Measurements from ENCODE around the gene EFCAB6. TPM values are rescaled to one million over a fixed set of nuclear protein-coding genes. Genes with fewer than 3 reads are reported as not detected.
"Not testable (repeated sequence)": the region's sequence is repeated elsewhere in the genome, so short reads cannot be mapped to it uniquely, and the experiment has no call there.

EFCAB6 gene
- polyA plus RNA-seq, 3 donors = 0.76 to 0.98 TPM; not detected in 1

GRCh38 chr22:43706151-43706550 is 106.0 kb downstream of the EFCAB6 start:
- no peak overlapping the region for H3K27ac ChIP-seq (ENCODE audit: low read depth, low read length)
- WGBS, 3 donors = 58 to 66% (median 65%) methylated on average over 3 of the region's 3 CpGs

- WGBS, 3 donors = 83 to 92% (median 88%) methylated on average over 2 of the region's 2 CpGs
Measured at GRCh38 chr22:43704051-43704450, 108.1 kb downstream of the EFCAB6 start.

GRCh38 chr22:43698403-43698802 is 113.7 kb downstream of the EFCAB6 start:
- WGBS, 3 donors = 96 to 100% (median 96%) methylated on average over 1 of the region's 1 CpG

More at GRCh38 chr22:43704051-43704450, 108.1 kb downstream of the EFCAB6 start:
- no peak overlapping the region for H3K27ac ChIP-seq (ENCODE audit: low read depth, low read length)

GRCh38 chr22:43697894-43698293 is 114.2 kb downstream of the EFCAB6 start:
- WGBS, 3 donors = 75 to 91% (median 89%) methylated on average over 3 of the region's 3 CpGs
- H3K27ac ChIP-seq (ENCODE audit: low read depth, low read length) = no peak overlapping the region

More at GRCh38 chr22:43698403-43698802, 113.7 kb downstream of the EFCAB6 start:
- H3K27ac ChIP-seq (ENCODE audit: low read depth, low read length) = no peak overlapping the region

GRCh38 chr22:43693249-43693648 is 118.9 kb downstream of the EFCAB6 start:
- no peak overlapping the region for H3K27ac ChIP-seq (ENCODE audit: low read depth, low read length)
- 92 to 95% (median 92%) methylated on average over 2 of the region's 2 CpGs for WGBS, 3 donors

GRCh38 chr22:43689356-43689755 is 122.7 kb downstream of the EFCAB6 start:
- 91 to 98% (median 94%) methylated on average over 6 of the region's 6 CpGs for WGBS, 3 donors
- no peak overlapping the region for H3K27ac ChIP-seq (ENCODE audit: low read depth, low read length)

GRCh38 chr22:43682851-43683250 is 129.3 kb downstream of the EFCAB6 start:
- 88 to 91% (median 90%) methylated on average over 6 of the region's 6 CpGs for WGBS, 3 donors
- no peak overlapping the region for H3K27ac ChIP-seq (ENCODE audit: low read depth, low read length)

- WGBS, 3 donors = 73 to 88% (median 83%) methylated on average over 6 of the region's 6 CpGs
Measured at GRCh38 chr22:43681731-43682360, 130.3 kb downstream of the EFCAB6 start.

GRCh38 chr22:43670513-43670912 is 141.6 kb downstream of the EFCAB6 start:
- 84 to 89% (median 87%) methylated on average over 7 of the region's 7 CpGs for WGBS, 3 donors
- no peak overlapping the region for H3K27ac ChIP-seq (ENCODE audit: low read depth, low read length)

More at GRCh38 chr22:43681731-43682360, 130.3 kb downstream of the EFCAB6 start:
- H3K27ac ChIP-seq (ENCODE audit: low read depth, low read length) = no peak overlapping the region

- 34 to 92% (median 50%) methylated on average over 1 of the region's 1 CpG for WGBS, 3 donors
Measured at GRCh38 chr22:43669190-43669589, 142.9 kb downstream of the EFCAB6 start.

GRCh38 chr22:43667656-43668055 is 144.4 kb downstream of the EFCAB6 start:
- WGBS, 3 donors = 86 to 93% (median 86%) methylated on average over 8 of the region's 8 CpGs
- H3K27ac ChIP-seq (ENCODE audit: low read depth, low read length) = no peak overlapping the region

More at GRCh38 chr22:43669190-43669589, 142.9 kb downstream of the EFCAB6 start:
- H3K27ac ChIP-seq (ENCODE audit: low read depth, low read length) = no peak overlapping the region

GRCh38 chr22:43666457-43666856 is 145.6 kb downstream of the EFCAB6 start:
- no peak overlapping the region for H3K27ac ChIP-seq (ENCODE audit: low read depth, low read length)
- WGBS, 3 donors = 88 to 91% (median 89%) methylated on average over 5 of the region's 5 CpGs

GRCh38 chr22:43658823-43659222 is 153.3 kb downstream of the EFCAB6 start:
- WGBS, 3 donors = 62 to 66% (median 64%) methylated on average over 9 of the region's 9 CpGs
- no peak overlapping the region for H3K27ac ChIP-seq (ENCODE audit: low read depth, low read length)

GRCh38 chr22:43656581-43656980 is 155.5 kb downstream of the EFCAB6 start:
- not testable (repeated sequence) for H3K27ac ChIP-seq (ENCODE audit: low read depth, low read length)
- WGBS, 3 donors = 89 to 95% (median 91%) methylated on average over 6 of the region's 6 CpGs

GRCh38 chr22:43654271-43654670 is 157.8 kb downstream of the EFCAB6 start:
- WGBS, 3 donors = 96% methylated on average over 4 of the region's 4 CpGs
- no peak overlapping the region for H3K27ac ChIP-seq (ENCODE audit: low read depth, low read length)

- 85 to 96% (median 96%) methylated on average over 4 of the region's 4 CpGs for WGBS, 3 donors
- H3K27ac ChIP-seq (ENCODE audit: low read depth, low read length) = no peak overlapping the region
Measured at GRCh38 chr22:43652845-43653244, 159.3 kb downstream of the EFCAB6 start.

- H3K27ac ChIP-seq (ENCODE audit: low read depth, low read length) = no peak overlapping the region
Measured at GRCh38 chr22:43643387-43643786, 168.7 kb downstream of the EFCAB6 start.

GRCh38 chr22:43642319-43643206 is 169.5 kb downstream of the EFCAB6 start:
- 47 to 86% (median 59%) methylated on average over 11 of the region's 11 CpGs for WGBS, 3 donors
- H3K27ac ChIP-seq (ENCODE audit: low read depth, low read length) = no peak overlapping the region

More at GRCh38 chr22:43643387-43643786, 168.7 kb downstream of the EFCAB6 start:
- 74 to 82% (median 79%) methylated on average over 6 of the region's 6 CpGs for WGBS, 3 donors

- no peak overlapping the region for H3K27ac ChIP-seq (ENCODE audit: low read depth, low read length)
- 87 to 95% (median 91%) methylated on average over 3 of the region's 3 CpGs for WGBS, 3 donors
Measured at GRCh38 chr22:43639228-43639948, 172.7 kb downstream of the EFCAB6 start.

Data from adipose tissue (tissue), 3 donors.